Endothelial cell (in vitro differentiated cells): Measurements from ENCODE around the gene RERE. TPM values are rescaled to one million over a fixed set of nuclear protein-coding genes. Genes with fewer than 3 reads are reported as not detected.
A peak's percentile ranks its signal among the peaks of the same experiment; 100 is the strongest.

Source experiments
- DNase-seq: peaks from one replicate; pipeline ENCODE4 v3.0.0; 2021; ENCODE audit warnings: low spot score
- H3K27ac Mint-ChIP-seq: one replicate; pipeline ENCODE4 v1.8.0; 2021; ENCODE audit warnings: mixed read lengths, inconsistent platforms; ENCODE audit not compliant: unreplicated experiment
- H3K27me3 Mint-ChIP-seq: one replicate; pipeline ENCODE4 v1.8.0; 2021; ENCODE audit warnings: mild to moderate bottlenecking, moderate library complexity, mixed read lengths, inconsistent platforms; ENCODE audit not compliant: unreplicated experiment
- H3K36me3 Mint-ChIP-seq: one replicate; pipeline ENCODE4 v1.8.0; 2021; ENCODE audit warnings: mild to moderate bottlenecking, low read depth, mixed read lengths, inconsistent platforms; ENCODE audit not compliant: unreplicated experiment
- H3K4me1 Mint-ChIP-seq: one replicate; pipeline ENCODE4 v1.8.0; 2021; ENCODE audit warnings: mild to moderate bottlenecking, mixed read lengths, inconsistent platforms; ENCODE audit not compliant: unreplicated experiment
- H3K4me3 Mint-ChIP-seq: one replicate; pipeline ENCODE4 v1.8.0; 2021; ENCODE audit warnings: mild to moderate bottlenecking, mixed read lengths, inconsistent platforms; ENCODE audit not compliant: unreplicated experiment
- H3K9me3 Mint-ChIP-seq: one replicate; pipeline ENCODE4 v1.8.0; 2021; ENCODE audit warnings: mixed read lengths, inconsistent platforms; ENCODE audit not compliant: unreplicated experiment
- CTCF ChIP-seq: fragments of 200-600 bp; sonication (generic); IDR thresholded peaks from one replicate; pipeline ENCODE4 v1.5.0; 2021; ENCODE audit warnings: antibody characterized with exemption; ENCODE audit not compliant: unreplicated experiment
- total RNA-seq: library from RNA; stranded (reverse); fragmentation: NEBNext Ultra II Directional; extraction: Animal tissue kit (Norgen Biotek cat#: 25700); gene quantifications from one replicate; pipeline ENCODE4 v1.2.1, GENCODE V29; 2021; ENCODE audit not compliant: unreplicated experiment

The RERE gene
- total RNA-seq, 1 donor from 2014 or later: 115 TPM

- TF ChIP-seq CTCF: no peak
- Mint-ChIP-seq H3K27me3 (peaks cover 5% of the 10 kb centered on the region), H3K4me1 (peaks cover 56% of the 10 kb centered on the region), H3K36me3 (peaks cover 16% of the 10 kb centered on the region), H3K9me3 (no peaks in the 10 kb centered on the region), H3K27ac (peak overlapping the region; percentile 87), H3K4me3 (no peak overlapping the region)
- no peak for DNase-seq
Observed at GRCh38 chr1:8378981-8379470, 438.4 kb downstream of the RERE start.

- DNase-seq: no peak
- Mint-ChIP-seq H3K4me3 (no peak overlapping the region), H3K27me3 (peaks cover 5% of the 10 kb centered on the region), H3K27ac (no peak overlapping the region), H3K36me3 (peaks cover 16% of the 10 kb centered on the region), H3K4me1 (peaks cover 59% of the 10 kb centered on the region), H3K9me3 (no peaks in the 10 kb centered on the region)
- TF ChIP-seq CTCF: no peak
Observed at GRCh38 chr1:8378178-8378577, 439.3 kb downstream of the RERE start.

GRCh38 chr1:8377271-8377981 is 440.0 kb downstream of the RERE start:
- Mint-ChIP-seq H3K4me3 (no peak overlapping the region), H3K36me3 (peaks cover 19% of the 10 kb centered on the region)
- TF ChIP-seq CTCF: no peak

GRCh38 chr1:8376358-8376840 is 441.0 kb downstream of the RERE start:
- no peak for DNase-seq
- TF ChIP-seq CTCF: no peak
- H3K4me3 Mint-ChIP-seq: no peak overlapping the region
- no peaks in the 10 kb centered on the region for H3K9me3 Mint-ChIP-seq
- H3K4me1 Mint-ChIP-seq: peaks cover 60% of the 10 kb centered on the region
- H3K27me3 Mint-ChIP-seq: peaks cover 5% of the 10 kb centered on the region
- H3K27ac Mint-ChIP-seq: peak overlapping the region; percentile 18
- peaks cover 26% of the 10 kb centered on the region for H3K36me3 Mint-ChIP-seq

More at GRCh38 chr1:8377271-8377981, 440.0 kb downstream of the RERE start:
- Mint-ChIP-seq H3K27ac (peak overlapping the region; percentile 64), H3K9me3 (no peaks in the 10 kb centered on the region), H3K27me3 (peaks cover 2% of the 10 kb centered on the region), H3K4me1 (peaks cover 57% of the 10 kb centered on the region)
- DNase-seq: no peak

GRCh38 chr1:8374812-8375211 is 442.6 kb downstream of the RERE start:
- no peak for DNase-seq
- H3K36me3 Mint-ChIP-seq: peaks cover 27% of the 10 kb centered on the region

More at GRCh38 chr1:8374812-8375211, 442.6 kb downstream of the RERE start:
- Mint-ChIP-seq H3K9me3 (no peaks in the 10 kb centered on the region), H3K27ac (peak overlapping the region; percentile 70), H3K27me3 (peaks cover 7% of the 10 kb centered on the region), H3K4me1 (peaks cover 64% of the 10 kb centered on the region), H3K4me3 (no peak overlapping the region)
- peak; percentile 25 for TF ChIP-seq CTCF
